Neuron (in vitro differentiated cells): ENCODE data around the gene MCC.

Experiments
- H2AFZ ChIP-seq: one replicate; pipeline ENCODE4 v1.6.1; 2013; ENCODE audit warnings: low read depth, mild to moderate bottlenecking, inconsistent platforms, low read length, moderate library complexity
- H3K27me3 ChIP-seq: one replicate; pipeline ENCODE4 v1.6.1; 2013; ENCODE audit warnings: low read length; ENCODE audit not compliant: insufficient read depth
- H3K36me3 ChIP-seq: one replicate; pipeline ENCODE4 v1.6.1; 2013; ENCODE audit warnings: low read length; ENCODE audit not compliant: insufficient read depth
- H3K4me1 ChIP-seq: one replicate; pipeline ENCODE4 v1.6.1; 2013; ENCODE audit warnings: low read length; ENCODE audit not compliant: insufficient read depth
- H3K4me3 ChIP-seq: 2 replicates; pipeline ENCODE4 v1.5.1; 2013; ENCODE audit warnings: mild to moderate bottlenecking, low read length, moderate library complexity
- H3K9me3 ChIP-seq: one replicate; pipeline ENCODE4 v1.6.1; 2013; ENCODE audit warnings: low read length

The MCC gene

GRCh38 chr5:113202746-113203716 lies 285.2 kb downstream of the MCC start:
- Histone ChIP-seq H3K4me1 (peaks cover 18% of the 10 kb centered on the region), H3K36me3 (no peaks in the 10 kb centered on the region), H2AFZ (no peak overlapping the region), H3K4me3 (no peak overlapping the region), H3K27me3 (no peaks in the 10 kb centered on the region), H3K9me3 (no peaks in the 10 kb centered on the region)

- Histone ChIP-seq H3K4me1 (peaks cover 18% of the 10 kb centered on the region), H3K4me3 (no peak overlapping the region), H3K27me3 (no peaks in the 10 kb centered on the region), H3K9me3 (no peaks in the 10 kb centered on the region), H2AFZ (no peak overlapping the region), H3K36me3 (no peaks in the 10 kb centered on the region)
Measured at GRCh38 chr5:113202287-113202686, 286.0 kb downstream of the MCC start.

GRCh38 chr5:113201715-113202114 lies 286.5 kb downstream of the MCC start:
- Histone ChIP-seq H3K4me1 (peaks cover 18% of the 10 kb centered on the region), H3K4me3 (no peak overlapping the region), H2AFZ (no peak overlapping the region), H3K36me3 (no peaks in the 10 kb centered on the region), H3K27me3 (no peaks in the 10 kb centered on the region), H3K9me3 (no peaks in the 10 kb centered on the region)

- Histone ChIP-seq H3K27me3 (no peaks in the 10 kb centered on the region), H3K4me3 (no peak overlapping the region), H2AFZ (no peak overlapping the region), H3K36me3 (no peaks in the 10 kb centered on the region), H3K4me1 (peaks cover 18% of the 10 kb centered on the region), H3K9me3 (peaks cover 4% of the 10 kb centered on the region)
Measured at GRCh38 chr5:113199122-113199905, 288.9 kb downstream of the MCC start.

- Histone ChIP-seq H3K4me3 (no peak overlapping the region), H2AFZ (no peak overlapping the region), H3K9me3 (peaks cover 6% of the 10 kb centered on the region), H3K27me3 (no peaks in the 10 kb centered on the region), H3K4me1 (peaks cover 13% of the 10 kb centered on the region), H3K36me3 (no peaks in the 10 kb centered on the region)
Measured at GRCh38 chr5:113197456-113198200, 290.6 kb downstream of the MCC start.

GRCh38 chr5:113195771-113196170 lies 292.5 kb downstream of the MCC start:
- H3K4me1 ChIP-seq, result peaks cover 13% of the 10 kb centered on the region
- no peak overlapping the region for H3K4me3 ChIP-seq
- no peaks in the 10 kb centered on the region for H3K27me3 ChIP-seq
- H3K9me3 ChIP-seq, result peaks cover 6% of the 10 kb centered on the region
- no peak overlapping the region for H2AFZ ChIP-seq
- H3K36me3 ChIP-seq, result no peaks in the 10 kb centered on the region

GRCh38 chr5:113195251-113195650 lies 293.0 kb downstream of the MCC start:
- no peaks in the 10 kb centered on the region for H3K27me3 ChIP-seq
- no peak overlapping the region for H2AFZ ChIP-seq
- H3K36me3 ChIP-seq, result no peaks in the 10 kb centered on the region
- no peak overlapping the region for H3K4me3 ChIP-seq
- peaks cover 11% of the 10 kb centered on the region for H3K4me1 ChIP-seq
- peaks cover 6% of the 10 kb centered on the region for H3K9me3 ChIP-seq

- no peak overlapping the region for H2AFZ ChIP-seq
- H3K4me1 ChIP-seq, result peaks cover 6% of the 10 kb centered on the region
- H3K27me3 ChIP-seq, result no peaks in the 10 kb centered on the region
- no peak overlapping the region for H3K4me3 ChIP-seq
- H3K9me3 ChIP-seq, result peaks cover 6% of the 10 kb centered on the region
- H3K36me3 ChIP-seq, result no peaks in the 10 kb centered on the region
Measured at GRCh38 chr5:113194591-113194990, 293.7 kb downstream of the MCC start.

GRCh38 chr5:113194125-113194524 lies 294.1 kb downstream of the MCC start:
- Histone ChIP-seq H3K9me3 (peaks cover 6% of the 10 kb centered on the region), H3K27me3 (no peaks in the 10 kb centered on the region), H3K4me1 (peaks cover 1% of the 10 kb centered on the region), H2AFZ (no peak overlapping the region), H3K36me3 (no peaks in the 10 kb centered on the region), H3K4me3 (no peak overlapping the region)

- no peaks in the 10 kb centered on the region for H3K27me3 ChIP-seq
- H3K9me3 ChIP-seq, result peaks cover 6% of the 10 kb centered on the region
- no peaks in the 10 kb centered on the region for H3K4me1 ChIP-seq
- H3K36me3 ChIP-seq, result no peaks in the 10 kb centered on the region
- no peak overlapping the region for H3K4me3 ChIP-seq
- H2AFZ ChIP-seq, result no peak overlapping the region
Measured at GRCh38 chr5:113193311-113193978, 294.8 kb downstream of the MCC start.

GRCh38 chr5:113192541-113192940 lies 295.7 kb downstream of the MCC start:
- no peaks in the 10 kb centered on the region for H3K27me3 ChIP-seq
- H3K36me3 ChIP-seq, result no peaks in the 10 kb centered on the region
- H2AFZ ChIP-seq, result no peak overlapping the region
- peaks cover 6% of the 10 kb centered on the region for H3K9me3 ChIP-seq
- H3K4me1 ChIP-seq, result no peaks in the 10 kb centered on the region
- no peak overlapping the region for H3K4me3 ChIP-seq

- H3K27me3 ChIP-seq, result no peaks in the 10 kb centered on the region
- no peak overlapping the region for H3K4me3 ChIP-seq
- peaks cover 12% of the 10 kb centered on the region for H3K4me1 ChIP-seq
- no peaks in the 10 kb centered on the region for H3K36me3 ChIP-seq
- no peak overlapping the region for H2AFZ ChIP-seq
- peaks cover 3% of the 10 kb centered on the region for H3K9me3 ChIP-seq
Measured at GRCh38 chr5:113190347-113190746, 297.9 kb downstream of the MCC start.
